Activated effector memory CD4-positive, alpha-beta T cell treated with Interleukin-2 at 50 U/mL for 16 hours (primary cell): ENCODE data around the gene DHRS12.

Experiments
- DNase-seq: peaks from one replicate; pipeline ENCODE4 v3.0.0-alpha.2; 2020

DHRS12 gene

DNA sequence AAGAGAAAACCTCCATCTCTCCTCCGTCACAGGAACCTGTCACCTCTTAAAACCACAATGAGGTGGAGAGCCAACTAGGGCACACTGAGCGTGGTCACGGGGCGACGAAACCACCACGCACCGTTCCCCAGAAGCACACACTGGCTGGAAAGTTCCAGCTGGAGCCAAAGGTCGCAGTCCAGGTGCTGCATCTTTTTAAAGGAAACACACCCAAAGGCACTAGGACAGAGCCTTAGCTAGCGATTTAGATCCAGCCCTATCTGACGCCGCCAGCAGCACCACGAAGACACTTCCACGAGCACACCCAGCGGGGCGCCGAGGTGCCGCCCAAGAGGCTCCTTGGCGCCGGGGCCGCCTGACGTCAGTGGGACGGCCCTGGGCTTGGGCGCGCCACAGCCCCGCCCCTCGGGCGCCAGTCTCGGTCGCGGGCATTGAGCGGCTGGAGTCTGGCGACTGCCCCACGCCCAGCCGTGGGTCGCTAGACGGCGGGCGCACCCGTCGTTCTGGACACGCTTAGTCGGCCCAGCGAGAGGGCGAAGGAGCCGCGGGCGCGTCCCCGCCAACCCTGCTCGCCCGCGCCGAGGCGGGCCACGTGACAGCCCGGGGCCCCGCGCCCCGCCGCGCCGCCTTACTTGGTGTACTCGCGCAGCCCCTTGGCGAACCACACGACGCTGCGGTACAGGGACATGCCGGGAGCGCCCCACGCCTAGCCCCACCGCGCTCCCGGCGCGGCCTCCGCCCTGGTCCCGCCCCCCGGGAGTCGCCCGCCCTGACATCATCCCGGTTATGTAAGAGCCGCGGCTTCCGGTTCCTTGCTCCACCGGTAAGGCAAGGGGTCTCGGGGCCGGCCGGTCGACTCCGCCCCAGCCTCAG lies at the start of gene DHRS12:
DHRS12 (minus strand) TSS at position 742 of the 873 bp plus-strand sequence. CDS start 4,504 bp downstream, outside the sequence.
- DNase-seq: peak; percentile 79

DNA sequence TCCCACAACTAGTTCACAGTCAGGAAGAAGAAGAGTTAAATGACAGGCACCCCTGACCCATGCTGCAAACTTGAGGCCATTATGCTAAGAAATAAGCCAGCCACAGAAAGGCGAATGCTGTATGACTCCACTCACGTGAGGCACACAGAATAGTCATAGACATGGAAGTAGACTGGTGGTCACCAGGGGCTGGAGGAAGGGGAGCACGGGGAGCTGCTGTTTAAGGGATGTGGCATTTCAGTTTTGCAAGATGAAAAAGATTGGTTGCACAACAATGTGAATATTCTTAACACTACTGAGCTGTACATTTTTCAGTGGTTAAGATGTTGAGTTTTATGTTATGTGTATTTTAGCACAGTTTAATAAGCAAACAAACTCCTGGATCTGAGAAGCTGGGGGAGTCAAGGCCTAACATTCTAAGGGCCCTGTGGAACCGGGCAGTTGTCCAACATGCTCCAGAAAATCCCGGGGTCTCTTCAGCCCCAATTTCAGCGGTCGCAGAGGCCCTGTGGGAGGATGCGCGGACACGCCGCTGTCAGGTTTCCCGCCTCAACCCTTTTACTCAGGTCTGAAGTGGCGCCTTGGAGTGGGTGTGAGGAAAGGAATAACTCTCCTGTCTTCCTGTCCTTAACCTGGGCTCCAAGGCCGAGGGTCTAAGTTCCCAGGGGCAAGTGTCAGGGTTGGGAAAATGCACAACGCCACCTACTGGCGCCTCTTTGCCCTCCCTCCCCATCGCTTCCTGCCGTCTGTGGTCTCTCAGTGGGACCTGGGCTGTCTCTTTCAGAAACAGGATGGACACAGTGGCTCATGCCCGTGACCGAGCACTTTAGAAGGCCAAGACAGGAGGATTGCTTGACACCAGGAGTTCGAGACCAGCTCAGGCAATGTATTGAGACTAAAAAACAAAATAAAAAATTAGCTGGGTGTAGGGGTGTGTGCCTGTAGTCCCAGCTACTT lies 45.5 kb upstream of the DHRS12 start:
- peak; percentile 10 for DNase-seq

DNA sequence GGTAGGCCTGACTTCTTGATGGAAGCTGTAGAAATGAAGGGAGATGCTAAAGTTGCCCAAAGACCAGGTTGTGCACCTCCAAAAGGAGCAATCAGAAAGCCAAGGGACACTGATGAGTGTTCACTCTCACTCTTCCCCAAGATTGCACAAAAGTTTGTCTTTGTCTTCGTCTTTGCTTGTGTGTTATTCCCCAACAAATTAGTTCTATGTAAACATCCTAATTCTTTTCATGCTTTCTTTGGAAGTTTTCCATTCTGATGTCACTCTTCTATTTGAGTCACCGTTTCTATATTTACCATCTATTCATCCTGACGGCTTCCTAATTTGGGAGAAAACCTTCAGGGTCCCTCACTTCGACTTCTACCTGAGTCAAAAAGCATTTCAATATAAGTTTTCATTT lies 44.7 kb upstream of the DHRS12 start:
- no peak for DNase-seq

DNA sequence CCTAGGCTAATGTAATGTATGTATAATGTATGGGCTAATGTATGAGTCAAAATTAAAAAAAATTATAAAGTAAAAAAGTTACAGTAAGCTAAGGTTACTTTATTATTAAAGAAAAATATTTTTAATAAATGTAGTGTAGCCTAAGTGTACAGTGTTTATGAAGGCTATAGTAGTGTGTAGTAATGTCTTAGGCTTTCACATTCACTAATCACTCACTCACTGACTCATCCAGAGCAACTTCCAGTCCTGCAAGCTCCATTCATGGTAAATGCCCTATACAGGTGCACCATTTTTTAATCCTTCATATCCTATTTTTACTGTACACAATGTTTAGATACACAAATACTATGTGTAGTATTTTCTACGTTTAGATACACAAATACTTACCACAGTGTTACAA lies 42.8 kb upstream of the DHRS12 start:
- no peak for DNase-seq

GRCh38 chr13:51845574-51846318 lies 41.8 kb upstream of the DHRS12 start:
- no peak for DNase-seq

- DNase-seq: no peak
Measured at GRCh38 chr13:51844862-51845573, 41.1 kb upstream of the DHRS12 start, which contains the start of gene TMEM272. TMEM272 (minus strand) TSS chr13:51845177; CDS start chr13:51838530, 6,647 bp downstream.

DNA sequence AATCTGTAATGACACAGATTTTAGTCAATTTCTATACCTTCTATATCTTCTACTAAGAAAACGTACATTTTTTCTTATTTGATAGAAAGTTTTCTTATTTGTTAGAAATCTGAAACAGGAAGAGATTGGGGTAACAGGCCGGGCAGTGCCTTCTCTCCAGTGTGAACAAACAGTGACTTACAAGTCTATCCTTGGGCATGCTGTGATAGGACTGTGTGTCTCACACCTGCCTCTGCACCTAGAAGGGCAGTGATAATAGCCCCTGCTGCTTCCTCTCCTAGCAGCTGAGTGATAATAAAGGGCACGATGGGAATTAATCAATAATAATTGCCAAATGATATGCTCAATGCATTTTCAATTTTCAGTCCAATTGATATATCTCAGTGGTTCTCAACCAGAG lies 39.6 kb upstream of the DHRS12 start:
- no peak for DNase-seq

- DNase-seq: no peak
Measured at GRCh38 chr13:51841732-51842131, 37.8 kb upstream of the DHRS12 start.

DNA sequence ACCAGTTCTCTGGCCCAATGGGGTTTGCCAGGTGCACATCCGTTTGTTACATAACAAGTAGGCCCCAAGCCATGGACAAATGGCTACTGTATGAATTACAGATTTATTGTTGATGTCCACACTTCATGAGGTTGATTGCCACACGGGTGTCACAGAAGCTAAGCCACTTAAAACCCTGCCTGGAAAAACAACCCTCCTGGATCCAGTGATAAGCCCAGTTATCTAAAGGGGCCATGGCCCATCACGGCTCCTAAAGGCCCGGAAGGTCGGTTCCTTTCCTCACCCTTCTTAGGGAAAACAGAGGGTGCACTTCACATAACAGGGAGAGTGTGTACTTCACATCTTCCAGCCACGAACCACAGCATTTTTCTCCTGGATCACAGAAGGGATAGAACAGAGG lies 37.0 kb upstream of the DHRS12 start:
- no peak for DNase-seq

DNA sequence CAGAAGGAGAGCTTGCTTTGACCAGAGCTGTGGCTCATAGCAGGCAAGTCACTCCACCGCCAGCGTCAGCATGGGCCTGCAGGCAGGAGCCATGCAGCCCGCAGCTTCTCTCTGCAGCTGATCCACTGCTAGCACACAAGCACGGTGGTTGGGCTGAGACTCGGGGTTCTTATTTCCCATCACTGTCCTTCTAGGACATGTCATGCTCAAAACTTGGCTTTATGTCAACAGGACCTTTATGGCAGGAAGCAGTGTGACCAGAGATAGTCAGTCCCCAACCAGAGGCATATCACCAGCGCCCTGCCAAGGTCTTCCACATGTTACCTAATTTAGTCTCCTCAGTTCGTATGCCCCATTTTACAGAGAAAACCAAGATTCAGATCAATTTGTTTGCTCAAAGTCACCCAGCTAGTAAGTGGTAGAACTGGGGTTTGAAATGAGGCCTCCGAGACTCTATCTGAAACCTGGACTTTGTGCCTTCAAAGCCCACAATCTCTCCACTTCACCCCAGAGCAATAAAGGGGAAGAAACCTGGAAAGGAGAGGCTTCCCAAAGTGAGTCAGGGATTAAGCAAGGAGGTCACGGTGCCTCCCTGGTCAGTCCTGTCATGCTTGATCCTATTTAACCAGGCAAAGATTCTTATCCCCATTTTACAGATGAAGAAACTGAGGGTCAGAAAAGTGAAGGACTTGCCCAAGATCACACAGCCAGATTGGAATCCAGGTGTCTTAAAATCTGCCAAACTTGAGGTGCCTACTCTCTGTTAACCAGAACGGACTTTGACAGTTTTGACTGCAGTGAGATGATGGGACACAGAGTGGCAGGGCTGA lies 36.0 kb upstream of the DHRS12 start:
- DNase-seq: no peak

DNA sequence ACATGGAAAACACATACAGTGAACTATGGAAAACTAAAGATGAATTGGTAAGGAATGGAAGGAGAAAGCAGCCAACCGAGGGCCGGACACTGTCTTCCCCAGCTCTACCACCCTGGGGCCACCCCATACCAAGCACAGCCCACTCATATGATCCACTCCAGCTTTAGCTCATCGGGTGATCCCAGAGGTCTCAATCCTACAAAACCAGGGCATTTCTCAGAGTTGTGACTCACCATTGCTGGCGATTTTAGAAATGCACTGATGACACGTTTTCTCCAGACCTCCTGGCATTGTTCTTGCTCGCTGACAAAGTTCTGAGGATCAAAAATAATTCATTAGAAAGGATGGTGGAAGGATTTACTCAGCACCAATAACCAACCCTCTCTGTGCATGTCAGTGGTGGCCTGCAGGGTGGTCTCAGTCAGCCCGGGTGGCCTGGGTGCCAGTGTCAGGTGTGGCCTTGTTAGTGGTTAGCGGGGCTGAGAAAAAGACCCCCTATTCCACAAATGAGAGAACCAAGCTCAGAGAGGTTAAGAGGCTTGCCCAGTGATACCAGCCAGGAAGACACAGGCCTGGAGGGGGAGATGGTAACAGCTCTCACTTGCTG lies 34.4 kb upstream of the DHRS12 start:
- no peak for DNase-seq

DNA sequence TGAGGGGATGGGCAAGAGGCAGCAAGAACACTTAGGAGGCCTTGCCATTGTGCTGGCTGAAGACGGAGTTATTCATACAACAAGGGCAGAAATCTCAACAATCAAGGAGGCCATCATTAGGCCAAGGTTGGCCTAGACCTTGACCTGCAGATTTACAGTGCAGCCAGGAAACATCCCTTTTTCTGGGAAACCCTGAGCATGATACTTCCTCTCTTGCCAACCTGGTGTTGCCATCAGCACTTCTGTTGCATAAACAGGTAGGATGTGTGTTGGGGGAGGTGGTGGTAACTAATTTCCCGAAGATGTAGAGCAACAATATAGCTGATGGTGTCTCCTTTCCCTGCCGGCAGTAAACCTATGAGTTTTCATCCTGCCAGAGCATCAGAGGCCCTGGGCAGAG lies 33.1 kb upstream of the DHRS12 start:
- DNase-seq: no peak

DNA sequence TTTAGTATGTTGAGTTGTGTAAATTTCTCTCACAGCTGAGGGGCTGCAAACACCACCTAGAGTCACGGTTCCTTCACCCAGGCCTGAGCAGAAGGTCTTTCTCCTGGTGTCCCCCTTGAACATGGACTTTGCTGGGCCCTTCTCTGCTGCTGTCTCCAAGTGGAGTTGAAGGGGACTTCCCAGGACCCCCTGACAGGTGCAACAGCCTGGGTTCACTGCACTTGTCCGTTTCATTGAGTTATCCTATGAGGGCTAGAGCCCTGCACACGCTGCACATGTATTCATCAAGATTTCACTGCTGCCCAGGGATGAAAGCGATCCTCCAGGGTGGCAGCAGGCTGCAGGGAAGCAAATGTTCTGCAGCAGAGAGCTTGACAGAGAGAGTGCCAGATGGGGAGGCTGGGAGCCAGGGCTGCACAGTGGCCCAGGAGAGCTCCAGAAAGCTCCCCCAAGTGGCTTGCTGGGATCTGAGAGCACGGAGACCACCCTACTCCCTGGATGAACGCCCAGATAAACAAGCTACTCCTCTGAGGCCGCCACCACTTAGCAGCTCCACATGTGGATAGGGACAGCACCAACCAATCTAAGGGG lies 30.7 kb upstream of the DHRS12 start:
- DNase-seq: no peak

GRCh38 chr13:51833980-51834379 lies 30.0 kb upstream of the DHRS12 start:
- no peak for DNase-seq

GRCh38 chr13:51832471-51833152 lies 28.6 kb upstream of the DHRS12 start:
- DNase-seq: no peak

- DNase-seq: no peak
Measured at GRCh38 chr13:51831519-51831918, 27.6 kb upstream of the DHRS12 start.

GRCh38 chr13:51829568-51829899 lies 25.6 kb upstream of the DHRS12 start:
- DNase-seq: no peak

GRCh38 chr13:51828730-51829567 lies 25.0 kb upstream of the DHRS12 start:
- DNase-seq: no peak

DNA sequence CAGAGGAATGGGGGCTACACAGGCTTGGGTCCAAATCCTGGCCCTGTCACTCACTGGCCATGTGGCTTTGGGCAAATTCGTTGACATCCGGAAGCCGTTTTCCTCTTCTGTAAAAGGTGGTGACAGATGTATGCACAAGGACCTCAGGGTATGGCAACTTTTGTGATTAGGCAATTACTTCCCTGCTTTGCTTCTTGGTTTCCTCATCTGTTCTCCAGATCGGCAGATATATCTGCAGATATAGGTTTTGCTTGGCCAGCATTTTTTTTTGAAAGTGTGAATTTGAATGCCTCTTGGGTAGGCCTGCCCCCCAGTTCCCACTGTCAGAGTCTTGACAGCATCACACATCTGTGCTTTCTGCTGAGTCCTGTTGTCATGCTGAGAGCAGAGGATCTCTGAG lies 23.3 kb upstream of the DHRS12 start:
- DNase-seq: no peak
